Stimulated activated CD4-positive, alpha-beta T cell treated with anti-CD3 and anti-CD28 coated beads, TNF-alpha, amount 100 ng/mL, for 4 hours (primary cell): ENCODE results near the gene ZNF224.
"Not testable (repeated sequence)": the region's sequence is repeated elsewhere in the genome, so short reads cannot be mapped to it uniquely, and the experiment has no call there.

Experiments used
- DNase-seq, 3 experiments: peaks; one replicate each; pipeline ENCODE4 v3.0.0-alpha.2; 2020; ENCODE audit warnings: low read depth in 3 of 3

The ZNF224 gene

GRCh38 chr19:44093931-44094765, at the start of gene ZNF224:
Gene ZNF224, plus strand, starts transcription at chr19:44094361. Its CDS starts 3,513 bp downstream, at chr19:44097874.
- DNase-seq: peak; percentile 59 to 67 (median 63)

DNA sequence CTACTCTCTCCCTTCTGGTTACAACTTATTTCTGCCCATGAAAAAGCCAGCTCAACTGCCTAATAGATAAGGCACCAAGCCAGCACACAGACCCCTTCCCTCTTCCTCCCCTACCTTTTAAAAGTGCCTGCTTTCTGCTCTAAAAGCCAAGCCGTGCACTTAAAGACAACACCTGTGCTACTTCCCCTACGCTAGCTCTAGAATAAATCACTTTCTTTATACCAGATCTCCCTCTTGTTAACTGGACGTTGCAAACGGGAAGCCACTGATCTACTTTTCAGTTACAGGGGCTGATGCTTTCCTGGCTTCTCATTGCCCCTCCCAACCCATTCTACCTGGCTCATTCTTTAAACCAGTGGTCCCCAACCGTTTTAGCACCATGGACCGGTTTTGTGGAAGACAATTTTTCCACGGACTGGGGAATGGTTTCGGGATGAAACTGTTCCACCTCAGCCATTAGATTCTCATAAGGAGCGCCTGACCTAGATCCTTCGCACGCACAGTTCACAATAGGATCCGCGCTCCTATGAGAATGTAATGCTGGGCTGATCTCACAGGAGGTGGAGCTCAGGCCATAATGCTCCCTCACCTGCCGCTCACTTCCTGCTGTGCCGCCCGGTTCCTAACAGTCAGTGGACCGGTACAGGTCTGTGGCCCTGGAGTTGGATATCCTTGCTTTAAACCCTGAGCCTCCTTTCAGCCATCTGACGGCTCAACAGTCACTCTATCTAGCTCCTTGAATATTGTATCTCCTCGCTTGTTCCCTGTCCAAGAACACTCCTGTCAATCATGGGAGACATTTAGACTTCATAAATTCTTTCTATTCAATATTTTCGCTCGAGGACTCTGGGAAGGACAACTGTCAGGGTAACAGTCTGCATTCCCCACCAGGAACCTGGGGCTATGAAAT, 43.2 kb upstream of the ZNF224 start:
- DNase-seq: no peak

- DNase-seq: peak; percentile 35 to 47 (median 45)
Measured at GRCh38 chr19:44051650-44052402, 42.3 kb upstream of the ZNF224 start, which contains the start of gene ZNF223. Gene ZNF223, plus strand, starts transcription at chr19:44052036. Its CDS starts 3,141 bp downstream, at chr19:44055177.

DNA sequence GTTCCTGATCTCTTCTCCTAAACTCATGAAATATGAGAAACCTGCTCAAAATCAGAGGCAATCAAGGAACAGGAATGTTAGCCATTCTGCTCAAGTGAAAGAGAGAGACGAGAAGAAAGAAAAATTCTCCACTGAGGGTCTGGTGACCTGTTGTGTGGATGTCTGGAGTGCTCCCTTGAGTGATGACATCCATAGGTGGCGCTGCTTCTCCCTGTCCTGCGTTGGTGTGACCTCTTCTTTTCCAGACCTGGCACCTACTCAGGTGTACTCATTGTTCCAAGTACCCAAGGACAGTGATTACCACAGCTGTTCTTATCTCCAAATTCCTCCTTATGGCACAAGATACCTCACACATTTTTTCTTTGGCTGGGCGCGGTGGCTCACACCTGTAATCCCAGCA, 38.3 kb upstream of the ZNF224 start:
- DNase-seq: no peak

DNA sequence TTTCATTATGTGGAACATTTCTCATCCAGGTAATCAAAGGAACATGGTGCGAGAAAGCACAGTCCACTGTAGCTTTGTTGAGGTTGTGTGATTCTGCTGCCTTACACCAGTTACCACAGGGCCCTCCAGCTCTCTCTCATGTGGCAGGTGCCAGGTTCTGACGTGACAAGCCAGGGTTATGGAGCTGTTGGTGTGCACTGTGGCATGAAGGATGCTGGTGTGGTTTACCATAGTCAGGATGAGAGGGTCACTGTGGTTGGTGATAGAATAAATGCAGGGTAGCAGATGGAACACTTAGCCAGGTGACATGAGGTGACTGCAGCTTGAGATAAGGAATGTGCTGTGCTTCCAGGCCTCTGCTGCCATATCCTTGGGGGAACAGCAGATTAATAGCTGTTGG, 34.9 kb upstream of the ZNF224 start:
- DNase-seq: no peak

DNA sequence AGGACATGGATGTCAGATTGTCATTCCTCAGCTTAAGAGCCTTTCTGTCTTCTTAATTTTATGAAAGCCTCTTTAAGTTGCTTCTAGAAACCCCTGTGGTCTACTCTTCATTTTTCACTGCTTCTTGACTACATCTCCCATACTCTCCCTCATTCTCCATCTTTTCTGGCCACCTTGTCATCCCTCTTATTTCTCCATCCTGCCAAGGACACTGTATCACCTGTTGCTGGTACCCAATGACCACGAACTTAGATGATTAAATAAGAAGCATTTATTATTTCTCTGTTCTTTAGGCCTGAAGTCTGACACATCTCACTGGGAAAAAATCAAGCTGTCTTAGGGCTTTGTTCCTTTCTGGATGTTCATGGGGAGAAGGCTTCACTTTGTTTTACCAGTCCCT, 33.1 kb upstream of the ZNF224 start:
- no peak for DNase-seq

DNA sequence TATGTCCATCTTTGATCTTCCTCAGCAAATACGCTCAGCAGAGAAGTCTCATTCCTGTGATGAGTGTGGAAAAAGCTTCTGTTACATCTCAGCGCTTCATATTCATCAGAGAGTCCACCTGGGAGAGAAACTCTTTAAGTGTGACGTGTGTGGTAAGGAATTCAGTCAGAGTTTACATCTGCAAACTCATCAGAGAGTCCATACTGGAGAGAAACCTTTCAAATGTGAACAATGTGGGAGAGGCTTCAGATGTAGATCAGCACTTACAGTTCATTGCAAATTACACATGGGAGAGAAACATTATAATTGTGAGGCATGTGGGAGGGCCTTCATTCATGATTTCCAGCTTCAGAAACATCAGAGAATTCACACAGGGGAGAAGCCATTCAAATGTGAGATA, 27.9 kb upstream of the ZNF224 start:
- DNase-seq: no peak

DNA sequence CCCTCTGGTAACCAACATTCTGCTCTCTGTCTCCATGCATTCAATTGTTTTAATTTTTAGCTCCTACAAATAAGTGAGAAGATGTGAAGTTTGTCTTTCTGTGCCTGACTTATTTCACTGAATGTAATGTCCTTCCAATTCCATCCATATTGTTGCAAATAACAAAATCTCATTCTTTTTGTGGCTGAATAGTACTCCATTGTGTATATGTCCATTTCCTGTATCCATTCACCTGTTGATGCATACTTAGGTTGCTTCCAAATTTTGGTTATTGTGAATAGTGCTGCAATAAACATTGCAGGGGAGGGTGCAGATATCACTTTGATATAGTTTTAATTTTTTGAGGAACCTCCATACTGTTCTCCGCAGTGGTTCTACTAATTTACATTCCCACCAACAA, 24.7 kb upstream of the ZNF224 start:
- no peak for DNase-seq

- peak in 2 of 3 experiments; percentile 69 to 77 for DNase-seq
Measured at GRCh38 chr19:44071824-44072542, 22.2 kb upstream of the ZNF224 start, which contains the start of gene ZNF284. Gene ZNF284, plus strand, starts transcription at chr19:44072159. Its CDS starts 4,231 bp downstream, at chr19:44076390.

DNA sequence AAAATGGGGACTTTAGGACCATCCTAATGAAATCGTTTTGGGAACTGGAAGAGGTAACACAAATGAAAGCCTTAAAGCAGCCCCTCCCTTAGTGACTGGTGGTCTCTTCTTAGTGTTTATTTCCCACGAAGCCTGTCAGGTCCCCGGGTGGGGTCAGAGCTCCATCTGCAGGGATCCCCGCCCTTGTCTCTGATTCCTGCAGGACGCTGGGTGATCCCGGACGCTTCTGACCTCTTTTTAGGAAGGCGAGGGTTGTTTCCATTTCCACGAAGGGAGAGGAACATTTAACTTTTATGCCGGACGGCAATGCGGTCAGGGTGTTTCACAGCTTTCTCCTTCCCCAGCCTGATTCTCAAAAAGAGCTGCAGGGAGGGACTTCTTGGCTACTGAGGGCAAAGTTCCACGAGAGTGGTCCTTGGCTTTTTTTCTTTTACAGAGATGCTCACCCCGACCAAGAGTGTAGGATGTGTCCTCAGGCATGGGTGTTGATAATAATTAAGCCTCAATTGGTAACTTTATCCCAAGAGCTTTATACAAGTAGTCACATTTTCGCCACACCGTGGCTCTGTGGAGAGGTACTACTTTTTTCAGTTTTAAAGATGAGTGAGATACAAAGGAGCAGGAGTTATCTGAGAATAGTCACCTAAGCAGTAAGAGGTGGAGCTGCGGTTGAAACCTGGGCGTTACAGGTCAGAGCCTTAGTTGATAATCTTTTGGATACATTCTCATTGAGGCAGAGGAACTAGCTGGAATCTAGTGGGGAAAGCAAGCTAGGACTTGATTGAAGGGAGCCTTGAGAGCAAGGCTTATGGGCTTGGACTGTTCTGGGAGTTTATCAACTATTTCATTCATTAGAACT, 21.4 kb upstream of the ZNF224 start:
- DNase-seq: no peak

DNA sequence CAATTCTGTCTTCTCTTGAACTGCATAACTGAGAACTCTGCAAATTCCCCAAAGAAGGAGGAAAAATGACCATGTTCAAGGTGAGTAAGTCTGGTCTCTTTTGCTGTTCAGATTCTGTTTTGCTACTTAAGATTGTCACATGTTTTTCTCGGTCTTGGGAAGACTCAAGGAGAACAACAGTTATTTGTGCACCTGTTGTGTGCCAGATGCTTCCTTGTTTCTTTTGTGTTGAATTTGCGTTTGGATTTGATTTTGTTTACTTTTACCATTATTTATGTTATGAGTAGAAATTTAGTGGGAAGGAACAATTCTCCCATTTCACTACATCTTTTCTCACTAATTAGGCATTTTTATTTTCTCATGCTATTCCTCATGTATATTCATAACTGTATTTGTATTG, 17.8 kb upstream of the ZNF224 start:
- no peak for DNase-seq

DNA sequence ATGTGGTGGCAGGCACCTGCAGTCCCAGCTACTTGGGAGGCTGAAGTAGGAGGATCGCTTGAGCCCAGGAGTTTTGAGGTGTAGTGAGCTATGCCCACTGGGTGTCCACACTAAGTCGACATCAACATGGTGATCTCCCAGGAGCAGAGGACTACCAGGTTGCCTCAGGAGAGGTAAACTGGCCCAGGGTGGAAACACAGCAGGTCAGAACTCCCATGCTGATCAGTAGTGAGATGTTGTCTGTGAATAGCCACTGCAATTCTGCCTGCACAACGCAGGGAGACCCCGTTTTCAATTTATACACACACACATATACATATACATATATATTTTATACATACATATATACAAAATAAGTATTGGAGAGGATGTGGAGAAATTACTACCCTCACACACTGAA, 2.1 kb upstream of the ZNF224 start:
- no peak for DNase-seq

GRCh38 chr19:44107751-44108150, 13.6 kb downstream of the ZNF224 start:
- no peak for DNase-seq

GRCh38 chr19:44109458-44109857, 15.3 kb downstream of the ZNF224 start:
- no peak for DNase-seq

- no peak for DNase-seq
Measured at GRCh38 chr19:44111910-44112463, 17.8 kb downstream of the ZNF224 start.

- no peak for DNase-seq
Measured at GRCh38 chr19:44112802-44113137, 18.6 kb downstream of the ZNF224 start.

- peak; percentile 58 to 75 (median 67) for DNase-seq
Measured at GRCh38 chr19:44113138-44113783, 19.1 kb downstream of the ZNF224 start, which contains the start of gene ZNF225. Gene ZNF225, plus strand, starts transcription at chr19:44113399. Its CDS starts 2,429 bp downstream, at chr19:44115828.

DNA sequence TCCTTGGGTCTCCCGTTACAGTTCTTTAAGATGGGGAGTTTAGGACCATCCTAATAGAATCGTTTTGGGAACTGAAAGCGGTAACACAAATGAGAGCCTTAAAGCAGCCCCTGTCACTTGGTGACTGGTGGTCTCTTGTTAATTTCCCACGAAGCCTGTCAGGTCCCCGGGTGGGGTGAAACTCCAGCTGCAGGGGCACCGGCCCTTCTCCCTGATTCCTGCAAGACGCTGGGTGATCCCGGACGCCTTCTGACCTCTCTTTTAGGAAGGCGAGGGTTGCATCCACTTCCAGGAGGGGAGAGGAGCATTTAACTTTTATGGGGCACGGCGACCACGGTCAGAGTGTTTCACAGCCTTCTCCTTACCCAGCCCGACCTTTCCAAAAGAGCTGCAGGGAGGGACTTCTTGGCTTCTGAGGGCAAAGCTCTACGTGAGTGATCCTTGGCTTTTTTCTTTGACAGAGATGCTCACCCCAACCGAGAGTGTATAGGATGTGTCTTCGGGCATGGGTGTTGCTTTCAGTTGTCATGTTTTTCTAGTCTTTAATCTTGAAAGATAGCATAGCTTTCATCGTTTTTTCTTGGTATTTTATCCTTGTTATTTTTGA, 19.7 kb downstream of the ZNF224 start:
- no peak for DNase-seq

GRCh38 chr19:44121162-44121561, 27.0 kb downstream of the ZNF224 start:
- DNase-seq: not testable (repeated sequence)
